ENCODE results near the gene GALC. TPM values are rescaled to one million over a fixed set of nuclear protein-coding genes. Genes with fewer than 3 reads are reported as not detected.

GALC gene
- total and polyA plus RNA-seq, 10 donors = 3.8 to 61.7 (median 35.9) TPM

DNA sequence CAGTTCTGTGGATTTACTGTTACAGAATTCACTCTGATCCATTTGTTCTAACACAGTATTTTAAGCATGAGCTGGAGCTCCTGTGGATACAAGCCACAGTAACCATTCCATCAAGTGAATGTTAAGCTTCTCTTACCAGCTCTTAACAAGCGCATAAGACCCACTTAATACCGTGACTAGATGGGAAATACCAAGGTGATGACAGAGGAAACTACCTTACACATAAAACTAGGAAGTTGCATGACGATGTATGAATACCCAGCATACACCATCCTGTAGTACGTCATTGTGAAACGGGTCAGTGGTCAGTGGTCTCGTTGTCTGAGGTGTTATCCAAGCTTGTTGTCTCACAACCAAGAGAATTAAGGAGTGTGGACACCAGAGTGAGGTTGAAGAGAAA, 2.0 kb upstream of the GALC start:
- intact Hi-C loops (cut with DNase I; ENCODE audit: low total_unique reads) = no loop called here
- H3K36me3 ChIP-seq = no peaks in the 10 kb centered on the region
- no peaks in the 10 kb centered on the region for H3K9me3 ChIP-seq
- TF ChIP-seq CTCF (IDR thresholded peaks at IDR 0.05 in 8 of 11, conservative IDR thresholded peaks at IDR 0.05 in 3 of 11) (no peak), POLR2AphosphoS5 (IDR thresholded peaks at IDR 0.05) (peak in 1 of 3 donors; percentile 27)
- no peaks in the 10 kb centered on the region for H3K27me3 ChIP-seq (replicated peaks in 1 of 7)
- peaks cover 12 to 75% (median 47%) of the 10 kb centered on the region in 6 donors for H3K4me1 ChIP-seq
- peak overlapping the region; percentile 21 to 99 (median 98) for H3K27ac ChIP-seq
- no peak for DNase-seq
- H3K4me3 ChIP-seq = peak overlapping the region in 1 of 8 donors; percentile 88
- 38 to 75% (median 56%) methylated on average over 6 of the region's 6 CpGs for WGBS, 5 donors

GRCh38 chr14:87992346-87992717, 650 bp downstream of the GALC start:
- H3K36me3 ChIP-seq = peaks cover 0 to 2% (median 0%) of the 10 kb centered on the region in 6 donors

GRCh38 chr14:87990682-87991081, 2.3 kb downstream of the GALC start:
- Histone ChIP-seq H3K27me3 (replicated peaks in 1 of 7) (no peaks in the 10 kb centered on the region), H3K27ac (peak overlapping the region in 5 of 8 donors; percentile 4 to 99 (median 40)), H3K4me3 (no peak overlapping the region), H3K9me3 (no peaks in the 10 kb centered on the region), H3K36me3 (peaks cover 0 to 18% (median 3%) of the 10 kb centered on the region in 6 donors), H3K4me1 (peaks cover 12 to 55% (median 39%) of the 10 kb centered on the region in 6 donors)
- TF ChIP-seq POLR2A (IDR thresholded peaks at IDR 0.05) (no peak), POLR2AphosphoS5 (IDR thresholded peaks at IDR 0.05) (no peak), CTCF (IDR thresholded peaks at IDR 0.05 in 8 of 11, conservative IDR thresholded peaks at IDR 0.05 in 3 of 11) (no peak)
- no peak for DNase-seq
- 64 to 86% (median 77%) methylated on average over 4 of the region's 4 CpGs for WGBS, 5 donors
- intact Hi-C loops (cut with DNase I; ENCODE audit: low total_unique reads) = no loop called here

More at GRCh38 chr14:87992346-87992717, 650 bp downstream of the GALC start:
- DNase-seq = no peak
- 8 to 14% (median 12%) methylated on average over 20 of the region's 20 CpGs for WGBS, 5 donors
- Histone ChIP-seq H3K4me3 (peak overlapping the region; percentile 64 to 88 (median 72)), H3K27me3 (replicated peaks in 1 of 7) (no peaks in the 10 kb centered on the region), H3K4me1 (peaks cover 12 to 62% (median 46%) of the 10 kb centered on the region in 6 donors), H3K9me3 (no peaks in the 10 kb centered on the region), H3K27ac (peak overlapping the region; percentile 92 to 99 (median 98))
- intact Hi-C loops (cut with DNase I; ENCODE audit: low total_unique reads) = no loop called here
- TF ChIP-seq POLR2A (IDR thresholded peaks at IDR 0.05) = no peak
- no peak for TF ChIP-seq CTCF (IDR thresholded peaks at IDR 0.05 in 8 of 11, conservative IDR thresholded peaks at IDR 0.05 in 3 of 11)
- TF ChIP-seq POLR2AphosphoS5 (IDR thresholded peaks at IDR 0.05) = no peak

- H3K36me3 ChIP-seq = peaks cover 0 to 26% (median 4%) of the 10 kb centered on the region in 6 donors
- H3K9me3 ChIP-seq = no peaks in the 10 kb centered on the region
- intact Hi-C loops (cut with DNase I; ENCODE audit: low total_unique reads) = no loop called here
- peaks cover 12 to 47% (median 34%) of the 10 kb centered on the region in 6 donors for H3K4me1 ChIP-seq
- no peak for DNase-seq
- TF ChIP-seq CTCF (IDR thresholded peaks at IDR 0.05 in 8 of 11, conservative IDR thresholded peaks at IDR 0.05 in 3 of 11) = no peak
- no peak for TF ChIP-seq POLR2AphosphoS5 (IDR thresholded peaks at IDR 0.05)
- no peak for TF ChIP-seq POLR2A (IDR thresholded peaks at IDR 0.05)
- H3K4me3 ChIP-seq = no peak overlapping the region
- peak overlapping the region in 1 of 8 donors; percentile 60 for H3K27ac ChIP-seq
- 89 to 97% (median 95%) methylated on average over 2 of the region's 2 CpGs for WGBS, 5 donors
- H3K27me3 ChIP-seq (replicated peaks in 1 of 7) = no peaks in the 10 kb centered on the region
Observed at GRCh38 chr14:87989956-87990299, 3.1 kb downstream of the GALC start.
